Activated CD4-positive, alpha-beta T cell treated with anti-CD3 and anti-CD28 coated beads for 24 hours (primary cell): ENCODE measurements around the gene C11orf65.
"Not testable (repeated sequence)": the region's sequence is repeated elsewhere in the genome, so short reads cannot be mapped to it uniquely, and the experiment has no call there.

Experiments
- DNase-seq, 2 donors: peaks; one replicate each; pipeline ENCODE4 v3.0.0-alpha.2; 2020; ENCODE audit warnings: low read depth in 2 of 2

Gene C11orf65

DNA sequence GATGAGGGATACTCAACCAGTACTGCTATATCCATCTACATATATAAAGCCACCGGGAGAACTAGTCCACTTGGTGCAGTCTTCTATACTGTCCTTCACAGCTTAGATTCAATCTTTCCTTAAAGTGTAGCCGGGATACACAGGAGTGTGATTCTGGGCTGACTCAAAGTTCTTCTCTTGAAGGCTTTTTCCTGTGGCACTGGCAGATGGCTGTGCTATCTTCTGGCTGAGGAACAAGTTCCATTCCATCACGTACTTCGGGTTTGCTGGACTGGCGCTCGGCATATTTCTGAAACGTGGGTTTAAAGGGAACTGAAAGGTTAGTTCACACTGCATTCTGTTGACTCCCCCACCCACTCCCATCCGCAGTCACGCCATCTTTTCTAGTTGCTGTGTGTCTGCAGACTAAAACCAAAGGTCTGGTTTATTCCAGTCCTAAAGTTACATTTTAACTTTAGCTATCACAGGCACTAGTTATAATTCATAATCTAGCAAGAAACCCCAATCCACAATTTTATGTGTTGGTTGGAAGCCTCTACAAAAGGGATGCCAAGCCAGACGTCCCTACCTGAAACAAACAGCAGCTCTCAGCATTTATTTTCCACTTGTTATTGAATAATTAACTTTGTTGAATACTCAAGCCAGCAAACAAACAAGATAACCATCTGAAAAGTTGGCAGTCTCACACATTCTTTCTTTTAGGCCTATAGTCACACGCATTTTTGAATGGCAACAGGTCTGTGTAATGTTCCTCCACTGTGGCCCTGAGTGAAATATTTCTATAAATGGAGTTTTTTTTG, 7.5 kb upstream of the C11orf65 start:
- DNase-seq: no peak

DNA sequence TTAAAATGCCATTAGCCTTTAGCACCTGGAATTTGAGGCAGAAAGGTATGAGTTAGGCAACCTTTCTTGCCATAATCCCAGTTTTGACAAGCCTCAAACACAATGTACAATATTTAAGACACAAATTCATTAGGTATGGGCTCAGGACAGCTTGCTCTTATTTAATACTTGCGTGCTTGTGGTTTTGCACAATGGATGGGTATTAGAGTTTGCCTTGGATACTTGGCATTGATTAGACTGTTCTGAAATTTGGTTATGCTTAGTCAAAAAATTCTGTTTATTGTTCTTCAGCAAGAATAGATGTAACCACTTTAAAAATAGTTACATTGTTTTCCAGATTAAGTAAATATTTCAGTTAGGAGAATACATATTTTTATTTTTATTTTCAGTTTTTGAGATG, 5.4 kb upstream of the C11orf65 start:
- DNase-seq: no peak

DNA sequence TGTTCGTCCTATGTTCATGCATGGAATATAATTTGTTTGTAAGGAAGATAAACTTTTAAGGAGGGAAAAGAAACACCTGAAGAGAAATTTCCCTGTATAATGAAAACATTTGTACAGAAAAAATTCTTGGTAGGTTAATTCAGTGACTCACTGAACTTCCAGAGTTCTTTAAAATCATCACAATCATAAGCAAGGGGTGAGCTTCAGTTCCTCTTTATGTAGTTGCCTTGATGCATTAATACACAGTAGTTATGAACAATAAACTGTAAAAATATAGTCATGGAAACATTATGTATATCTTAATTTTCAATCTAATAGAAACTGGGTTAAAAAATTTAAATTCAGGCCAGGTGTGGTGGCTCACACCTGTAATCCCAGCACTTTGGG, 1.1 kb upstream of the C11orf65 start:
- no peak for DNase-seq

DNA sequence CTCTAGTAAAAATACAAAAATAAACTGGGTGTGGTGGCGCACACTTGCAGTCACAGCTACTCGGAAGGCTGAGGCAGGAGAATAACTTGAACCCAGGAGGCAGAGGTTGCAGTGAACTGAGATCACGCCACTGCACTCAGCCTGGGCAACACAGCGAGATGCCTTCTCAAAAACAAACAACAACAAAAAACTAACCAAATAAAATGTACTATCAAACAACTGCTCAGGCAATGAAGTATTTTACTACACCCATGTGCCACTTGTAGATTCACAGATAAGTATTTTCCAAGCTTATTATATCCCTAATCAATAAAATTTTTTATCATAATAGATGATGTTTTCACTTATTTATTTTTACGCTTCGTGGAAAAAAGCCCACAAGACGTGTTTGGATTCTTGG, 924 bp downstream of the C11orf65 start:
- no peak for DNase-seq

DNA sequence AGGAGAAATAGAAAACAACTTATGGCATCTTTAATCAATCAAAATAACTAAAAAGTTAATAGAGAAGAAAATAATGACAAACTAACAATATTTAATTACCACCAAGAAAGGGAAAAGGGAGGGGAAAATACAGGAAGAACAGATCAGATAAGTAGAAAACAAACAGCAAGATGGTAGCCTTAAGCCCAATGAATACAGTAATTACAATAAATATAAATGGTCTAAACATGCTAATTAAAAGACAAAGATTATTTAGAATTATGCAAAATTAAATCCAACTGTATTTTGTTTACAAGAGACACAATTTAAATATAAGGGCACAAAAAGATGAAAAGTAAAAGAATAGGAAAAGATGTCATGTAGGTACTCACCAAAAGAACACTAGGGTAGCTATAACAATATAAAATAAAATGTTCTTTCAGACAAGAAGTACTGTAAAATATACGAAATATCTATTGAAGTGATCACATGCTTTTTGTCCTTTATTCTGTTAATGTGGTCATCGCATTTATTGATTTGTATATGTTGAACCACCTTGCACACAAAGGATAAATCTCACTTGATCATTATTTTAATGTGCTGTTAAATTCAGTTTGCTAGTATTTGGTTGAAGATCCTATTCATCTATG, 14.0 kb downstream of the C11orf65 start:
- no peak for DNase-seq

DNA sequence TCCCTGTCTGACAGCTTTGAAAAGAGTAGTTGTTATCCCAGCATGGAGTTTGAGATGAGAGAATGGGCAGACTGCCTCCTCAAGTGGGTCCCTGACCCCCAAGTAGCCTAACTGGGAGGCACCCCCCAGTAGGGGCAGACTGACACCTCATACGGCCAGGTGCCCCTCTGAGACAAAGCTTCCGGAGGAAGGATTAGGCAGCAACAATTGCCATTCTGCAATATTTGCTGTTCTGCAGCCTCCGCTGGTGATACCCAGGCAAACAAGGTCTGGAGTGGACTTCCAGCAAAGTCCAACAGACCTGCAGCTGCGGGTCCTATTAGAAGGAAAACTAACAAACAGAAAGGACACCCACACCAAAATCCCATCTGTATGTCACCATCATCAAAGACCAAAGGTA, 25.9 kb downstream of the C11orf65 start:
- not testable (repeated sequence) for DNase-seq

DNA sequence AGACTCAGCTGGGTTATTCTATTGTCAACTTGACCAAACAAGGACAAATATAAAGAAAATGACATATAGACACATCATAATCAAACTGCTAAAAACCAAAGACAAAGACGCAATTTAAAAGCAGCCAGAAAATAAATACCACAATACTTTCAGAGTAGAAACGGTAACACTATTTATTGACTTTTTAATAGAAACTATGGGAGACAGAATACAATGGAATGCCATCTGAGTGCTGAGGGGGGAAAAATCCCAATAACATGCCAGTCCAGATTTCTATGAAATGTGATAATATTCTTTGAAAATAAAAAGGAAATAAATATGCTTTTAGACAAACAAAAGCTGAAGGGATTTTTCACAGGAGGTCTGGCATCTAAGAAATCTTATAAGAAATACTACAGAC, 30.7 kb downstream of the C11orf65 start:
- DNase-seq: no peak

DNA sequence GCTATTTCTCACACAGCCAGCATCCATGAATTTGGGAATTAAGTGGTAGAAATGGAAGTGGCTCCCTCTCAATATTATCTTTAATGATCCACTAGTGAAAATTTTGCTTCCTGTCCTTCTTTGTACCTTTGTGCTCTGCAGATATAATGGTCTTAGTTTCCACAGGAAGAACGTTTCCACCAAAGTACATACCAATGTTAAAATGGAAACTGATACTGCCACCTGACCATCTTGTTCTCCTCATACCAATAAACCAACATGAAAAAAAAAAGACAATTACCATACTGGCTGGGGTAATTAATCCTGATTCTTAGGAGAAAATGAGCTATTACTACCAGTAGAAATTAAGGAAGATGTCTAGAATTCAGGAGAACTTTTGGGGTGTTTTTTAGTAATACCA, 32.3 kb downstream of the C11orf65 start:
- DNase-seq: no peak

DNA sequence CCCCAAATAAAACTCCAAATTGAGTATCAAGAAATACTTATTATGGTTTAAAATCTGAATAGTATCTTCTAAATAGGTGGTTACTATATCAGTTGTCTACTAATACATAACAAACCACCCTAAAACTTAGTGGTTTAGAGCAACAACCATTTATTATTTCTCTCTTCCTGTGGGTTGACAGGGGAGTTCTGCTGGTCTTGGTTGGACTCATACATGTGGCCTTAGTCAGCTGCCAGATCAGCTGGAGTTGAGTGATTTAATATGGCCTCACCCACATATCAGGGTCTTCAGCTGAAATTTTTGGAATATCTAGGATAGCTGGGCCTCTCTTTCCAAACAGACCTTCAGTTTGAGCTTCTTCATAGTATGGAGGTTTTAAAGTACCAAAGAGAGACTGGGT, 34.5 kb downstream of the C11orf65 start:
- DNase-seq: no peak

DNA sequence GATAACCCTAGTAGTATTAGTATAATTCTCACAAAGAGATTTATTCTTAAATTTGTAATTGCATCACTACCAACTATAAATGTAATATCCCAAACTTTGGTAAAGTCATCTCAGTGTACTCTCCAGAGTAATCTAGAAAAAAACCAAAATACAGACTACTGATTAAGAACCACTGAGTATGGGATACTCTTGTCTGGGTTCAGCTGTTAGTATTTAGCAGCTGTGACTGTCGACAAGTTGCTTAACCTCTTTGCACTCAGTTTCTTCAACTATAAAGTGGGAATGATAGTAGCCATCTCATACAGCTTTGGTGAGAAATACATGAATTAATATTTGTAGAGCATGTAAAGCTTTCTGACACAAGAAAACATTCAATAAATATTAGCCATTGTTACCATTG, 35.3 kb downstream of the C11orf65 start:
- no peak for DNase-seq

DNA sequence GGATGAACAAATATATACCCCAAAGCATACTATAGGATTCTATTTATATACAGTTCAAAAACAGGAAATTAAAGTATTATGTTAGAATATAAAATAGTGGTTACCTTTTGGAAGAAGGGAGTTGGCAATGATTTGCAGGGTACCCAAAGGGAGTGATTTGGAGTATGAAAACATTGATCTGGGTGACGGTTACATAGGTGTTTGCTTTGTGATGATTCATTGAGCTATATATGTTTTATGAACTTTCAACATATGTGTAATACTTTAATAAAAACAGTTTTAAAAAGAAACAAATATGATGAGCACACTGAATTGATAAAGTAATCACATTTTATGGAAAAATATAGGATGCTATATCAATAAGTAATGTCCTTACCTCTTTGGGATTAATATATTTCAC, 36.0 kb downstream of the C11orf65 start:
- DNase-seq: no peak

DNA sequence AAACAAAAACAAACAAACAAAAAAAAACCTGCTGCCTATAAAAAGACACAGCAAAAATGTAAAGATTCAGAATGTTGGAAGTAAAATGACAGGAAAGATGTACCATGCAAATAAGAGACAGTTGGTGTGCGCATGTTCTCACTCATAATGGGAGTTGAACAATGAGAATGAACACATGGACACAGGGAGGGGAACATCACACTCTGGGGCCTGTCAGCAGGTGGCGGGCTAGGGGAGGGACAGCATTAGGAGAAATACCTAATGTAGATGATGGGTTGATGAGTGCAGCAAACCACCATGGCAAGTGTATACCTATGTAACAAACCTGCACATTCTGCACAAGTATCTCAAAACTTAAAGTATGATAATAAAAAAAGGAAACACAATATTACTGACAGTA, 49.8 kb downstream of the C11orf65 start:
- not testable (repeated sequence) for DNase-seq

DNA sequence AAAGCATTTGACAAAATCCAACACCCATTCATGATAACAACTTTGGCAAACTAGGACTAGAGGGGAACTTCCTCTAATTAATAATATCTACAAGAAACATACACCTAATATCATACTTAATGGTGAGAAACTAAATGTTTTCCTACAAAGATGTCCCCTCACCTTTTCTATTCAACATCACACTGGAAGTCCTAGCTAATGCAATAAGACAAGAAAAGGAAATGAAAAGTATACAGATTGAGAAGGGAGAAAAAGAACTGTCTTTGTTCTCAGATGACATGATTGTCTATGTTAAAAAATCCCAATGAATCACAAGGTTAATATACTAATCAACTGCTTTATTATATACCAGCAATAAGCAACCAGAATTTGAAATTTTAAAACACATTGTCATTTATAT, 52.4 kb downstream of the C11orf65 start:
- no peak for DNase-seq

DNA sequence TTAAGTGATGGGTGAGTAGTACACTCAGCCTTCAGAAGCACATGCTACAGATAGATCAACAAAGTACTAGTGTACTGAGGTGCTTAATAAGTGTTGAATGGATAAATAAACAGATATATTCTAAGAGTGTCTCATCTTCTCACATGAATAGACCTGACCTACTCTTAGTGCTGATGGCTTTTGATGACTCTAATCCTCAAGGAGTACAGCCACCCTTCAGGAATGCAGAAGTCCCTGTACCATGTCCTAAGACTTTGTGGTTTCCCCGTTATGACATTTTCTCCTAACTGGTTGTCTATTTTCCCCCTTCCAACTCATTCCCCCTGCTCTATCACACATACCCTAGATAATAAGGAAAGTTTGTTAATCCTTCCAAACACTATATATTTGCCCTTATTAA, 61.6 kb downstream of the C11orf65 start:
- DNase-seq: no peak

DNA sequence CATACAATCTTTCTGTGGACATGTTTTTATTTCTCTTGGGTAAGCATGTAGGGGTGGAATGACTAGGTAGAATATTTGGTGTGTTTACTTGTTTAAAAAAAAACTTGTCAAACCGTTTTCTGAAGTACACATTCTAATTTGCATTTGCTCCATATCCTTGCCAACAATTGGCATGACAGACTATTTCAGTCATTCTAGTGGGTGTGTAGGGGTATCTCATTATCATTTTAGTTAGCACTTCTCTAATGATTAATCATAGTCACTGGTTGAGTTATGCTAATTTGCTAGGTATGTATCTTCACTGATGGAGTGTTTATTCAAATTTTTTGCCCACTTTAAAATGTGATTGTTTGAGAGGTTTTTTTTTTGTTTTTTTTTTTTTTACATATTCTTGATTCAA, 64.3 kb downstream of the C11orf65 start:
- no peak for DNase-seq

DNA sequence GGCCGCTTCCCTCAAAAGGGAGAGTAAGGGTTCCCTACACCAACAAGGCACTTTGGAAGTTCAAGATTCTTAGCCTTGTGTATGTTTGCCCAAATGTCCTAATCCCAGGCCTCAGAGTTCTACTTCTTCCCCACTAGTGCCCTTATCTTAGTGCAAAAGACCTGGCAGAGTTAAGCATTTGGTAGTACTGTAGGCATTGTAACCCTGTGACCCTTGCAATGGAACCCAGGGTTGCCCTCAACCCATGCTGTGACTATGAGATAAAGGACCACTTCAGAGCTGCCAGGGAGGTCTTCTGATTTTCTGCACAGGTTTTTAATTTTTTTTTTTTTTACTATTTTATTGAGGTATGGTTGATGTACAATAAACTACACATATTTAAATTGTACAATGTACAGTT, 65.1 kb downstream of the C11orf65 start:
- no peak for DNase-seq

DNA sequence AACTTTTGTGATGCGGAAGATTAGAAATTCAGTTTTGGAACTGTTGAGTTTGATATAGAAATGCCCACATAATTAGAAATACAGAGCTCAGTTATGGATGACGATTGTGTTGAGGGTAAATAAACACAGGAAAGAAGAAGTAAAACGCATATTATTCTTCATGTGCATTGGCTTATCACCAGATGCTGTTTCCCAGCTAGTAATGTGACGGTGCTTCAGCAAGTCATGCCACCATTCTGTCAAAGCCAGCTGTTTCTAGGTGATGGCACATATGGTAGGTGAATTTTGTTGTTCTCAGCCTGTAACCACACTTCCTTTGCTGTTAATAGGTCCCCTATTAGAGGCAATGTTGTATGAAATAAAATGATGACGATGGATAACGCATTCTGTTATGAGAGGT, 68.9 kb downstream of the C11orf65 start:
- no peak for DNase-seq

DNA sequence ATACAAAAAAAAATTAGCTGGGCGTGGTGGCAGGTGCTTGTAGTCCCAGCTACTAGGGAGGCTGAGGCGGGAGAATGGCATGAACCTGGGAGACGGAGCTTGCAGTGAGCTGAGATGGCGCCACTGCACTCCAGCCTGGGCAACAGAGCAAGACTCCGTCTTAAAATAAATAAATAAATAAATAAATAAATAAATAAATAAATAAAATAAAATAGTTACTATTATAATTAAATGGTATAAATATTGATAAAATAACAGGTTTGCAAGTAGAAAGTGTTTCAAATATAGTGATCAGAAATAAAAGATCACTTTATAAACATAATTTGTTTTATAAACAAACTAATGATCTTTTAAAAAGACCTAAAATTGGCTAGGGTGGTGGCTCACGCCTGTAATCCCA, 70.7 kb downstream of the C11orf65 start:
- DNase-seq: not testable (repeated sequence)

DNA sequence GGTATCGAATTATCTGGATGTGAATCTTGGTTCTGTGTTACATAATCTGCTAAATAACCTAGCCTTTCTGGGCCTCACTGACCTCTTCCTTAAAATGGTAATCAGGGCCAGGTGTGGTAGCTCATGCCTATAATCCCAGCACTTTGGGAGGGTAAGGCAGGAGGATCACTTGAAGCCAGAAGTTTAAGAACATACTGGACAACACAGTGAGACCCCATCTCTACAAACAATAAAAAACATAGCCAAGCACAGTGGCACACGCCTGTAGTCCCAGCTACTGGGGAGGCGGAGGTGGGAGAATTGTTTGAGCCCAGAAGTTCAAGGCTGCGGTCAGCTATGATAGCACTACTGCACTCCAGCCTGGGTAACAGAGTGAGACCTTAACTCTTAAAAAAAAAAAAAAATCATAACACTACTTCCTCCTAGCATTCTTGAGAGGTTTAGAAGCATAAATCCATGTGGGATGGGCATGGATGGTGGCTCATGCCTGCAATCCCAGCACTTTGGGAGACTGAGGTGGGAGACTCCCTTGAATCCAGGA, 72.5 kb downstream of the C11orf65 start:
- no peak for DNase-seq

DNA sequence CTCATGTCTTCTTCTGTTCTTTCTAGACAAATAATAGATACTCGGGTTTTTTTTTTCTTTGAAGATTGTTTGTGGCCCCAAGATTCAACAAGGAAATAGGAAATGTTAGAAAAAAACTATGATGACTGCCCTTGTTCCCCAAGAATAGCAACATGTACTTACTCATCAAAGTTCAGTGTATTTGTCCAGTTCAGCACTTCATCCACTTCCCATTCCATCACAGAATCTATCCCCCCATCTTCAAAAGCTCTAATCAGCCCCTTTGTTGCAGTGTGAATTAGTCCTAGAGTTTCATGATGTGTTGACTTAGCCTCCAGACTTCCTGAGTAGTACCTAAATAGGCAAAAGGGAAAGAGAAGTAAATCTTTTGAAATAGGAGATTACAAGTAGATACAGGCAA, 74.3 kb downstream of the C11orf65 start:
- no peak for DNase-seq

DNA sequence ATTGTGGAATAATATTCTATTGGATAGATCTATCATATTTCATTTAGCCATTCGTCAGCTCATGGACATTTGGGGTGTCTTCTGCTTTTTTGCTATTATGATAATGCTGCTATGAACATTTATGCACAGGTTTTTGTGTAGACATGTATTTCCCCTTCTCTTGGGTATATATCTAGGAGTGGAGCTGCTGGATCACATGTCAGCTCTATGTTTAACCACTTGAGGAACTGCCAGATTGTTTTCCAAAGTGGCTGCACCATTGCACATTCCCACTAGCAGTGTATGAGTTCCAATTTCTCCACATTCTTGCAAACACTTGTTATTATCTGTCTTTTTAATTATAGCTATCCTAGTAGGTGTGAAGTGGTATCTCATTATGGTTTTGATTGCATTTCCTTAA, 75.0 kb downstream of the C11orf65 start:
- no peak for DNase-seq

DNA sequence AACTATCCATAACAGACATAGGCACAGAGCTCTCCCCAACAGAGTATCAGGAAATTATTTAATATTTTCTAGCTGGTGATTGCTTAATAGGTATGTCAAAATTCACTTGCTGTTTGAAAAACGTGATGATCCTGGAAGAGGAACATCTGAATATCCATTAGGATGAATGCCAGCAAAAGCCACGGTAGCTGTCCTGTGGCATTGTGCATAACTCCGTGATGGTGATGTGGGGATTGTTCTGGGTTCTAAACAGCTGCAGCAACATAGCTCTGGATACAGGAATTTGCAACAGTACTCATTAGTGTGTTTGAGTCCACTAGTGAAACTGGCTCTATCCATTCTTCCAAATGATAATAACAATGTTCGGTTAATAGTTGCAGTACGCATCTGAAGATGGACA, 78.8 kb downstream of the C11orf65 start:
- DNase-seq: no peak

DNA sequence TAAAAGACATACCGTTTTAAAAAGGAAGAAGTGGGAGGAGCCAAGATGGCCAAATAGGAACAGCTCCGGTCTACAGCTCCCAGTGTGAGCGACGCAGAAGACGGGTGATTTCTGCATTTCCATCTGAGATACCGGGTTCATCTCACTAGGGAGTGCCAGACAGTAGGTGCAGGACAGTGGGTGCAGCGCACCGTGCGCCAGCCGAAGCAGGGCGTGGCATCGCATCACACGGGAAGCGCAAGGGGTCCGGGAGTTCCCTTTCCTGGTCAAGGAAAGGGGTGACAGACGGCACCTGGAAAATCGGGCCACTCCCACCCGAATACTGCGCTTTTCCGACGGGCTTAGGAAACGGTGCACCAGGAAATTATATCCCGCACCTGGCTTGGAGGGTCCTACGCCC, 93.8 kb downstream of the C11orf65 start:
- DNase-seq: not testable (repeated sequence)
